GM21381 (cell line): ENCODE measurements around the gene MRM3.
"Not testable (repeated sequence)": the region's sequence is repeated elsewhere in the genome, so short reads cannot be mapped to it uniquely, and the experiment has no call there.

Experiments
- ATAC-seq: cut with Tn5 transposase; IDR thresholded peaks from one replicate; pipeline ENCODE4 v1.9.1; 2021; ENCODE audit warnings: mild to moderate bottlenecking, moderate library complexity; ENCODE audit not compliant: unreplicated experiment

The MRM3 gene

DNA sequence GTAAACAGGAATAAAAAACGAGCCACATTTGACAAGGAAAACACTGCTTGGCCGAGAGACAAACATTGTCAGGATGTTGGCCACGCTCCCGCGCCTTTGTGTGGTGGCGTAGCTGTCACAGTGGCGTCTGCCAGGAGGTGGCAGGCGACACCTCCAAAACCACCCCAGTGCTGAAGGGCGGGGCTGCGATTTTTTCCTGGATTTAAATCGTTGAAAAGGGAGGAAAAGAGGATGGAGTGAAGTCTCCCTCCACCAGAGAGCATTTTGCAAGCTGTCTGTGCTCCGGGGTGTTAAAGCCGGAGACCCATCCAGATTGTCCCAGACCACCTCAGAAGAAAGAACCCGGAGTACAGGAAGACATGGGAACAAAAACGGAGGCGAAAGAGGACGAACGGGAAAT is 12.7 kb downstream of the MRM3 start:
- ATAC-seq: no peak

DNA sequence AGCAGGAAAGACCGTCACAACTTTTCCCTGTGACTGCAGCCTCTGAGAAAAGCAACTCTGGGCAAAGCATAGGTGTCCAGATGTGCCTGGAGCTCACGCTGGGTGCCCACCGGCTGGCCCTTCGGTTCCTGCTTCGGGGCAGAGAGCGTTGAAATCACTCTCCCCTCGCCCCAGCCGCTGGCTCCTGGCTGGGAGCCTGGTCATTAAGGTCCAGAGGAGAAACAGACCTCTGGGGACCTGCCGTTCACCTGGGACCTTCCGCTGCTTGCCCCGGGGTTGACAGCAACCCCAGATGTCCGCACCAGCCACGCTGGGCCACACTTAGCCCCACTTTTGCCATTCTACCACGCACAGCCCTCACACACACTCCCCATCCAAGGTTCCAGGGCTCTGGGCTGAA is 13.1 kb downstream of the MRM3 start:
- ATAC-seq: no peak

DNA sequence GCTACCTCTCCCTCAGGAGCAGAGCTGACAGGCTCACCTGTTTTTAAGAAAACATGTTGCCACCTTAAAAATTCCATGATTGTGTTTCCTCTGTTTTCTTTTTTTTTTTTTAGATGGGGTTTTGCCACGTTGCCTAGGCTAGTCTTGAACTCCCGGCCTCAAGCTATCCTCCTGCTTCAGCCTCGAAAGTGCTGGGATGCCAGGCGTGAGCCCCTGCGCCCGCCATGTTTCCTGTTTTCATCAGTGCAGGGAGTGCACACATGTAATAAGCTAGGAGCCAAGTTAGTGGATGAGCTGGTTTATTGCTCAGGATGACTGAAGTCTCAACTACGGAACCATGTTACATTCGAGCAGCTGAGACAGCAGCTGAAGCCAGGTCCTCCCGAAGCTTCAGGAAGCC is 13.6 kb downstream of the MRM3 start:
- no peak for ATAC-seq

DNA sequence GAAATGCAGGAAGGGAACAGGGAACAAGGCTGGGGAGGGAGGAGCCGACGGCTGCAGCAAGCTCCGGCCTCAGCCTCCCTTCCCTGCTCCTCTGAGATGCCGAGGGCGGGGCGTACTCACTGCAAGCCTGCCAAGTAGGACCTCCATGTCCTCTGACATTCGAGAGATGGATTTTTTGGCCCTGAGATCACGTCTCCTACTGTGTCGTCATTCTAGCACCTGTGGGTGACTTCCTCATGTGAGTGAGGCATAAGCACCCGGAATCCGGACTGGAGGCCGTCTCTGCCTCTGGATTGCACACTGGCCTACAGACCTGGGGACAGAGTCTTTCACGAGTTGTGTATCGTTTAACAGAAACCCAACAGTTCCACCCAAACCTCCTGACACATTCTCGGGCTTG is 14.5 kb downstream of the MRM3 start:
- ATAC-seq: no peak

DNA sequence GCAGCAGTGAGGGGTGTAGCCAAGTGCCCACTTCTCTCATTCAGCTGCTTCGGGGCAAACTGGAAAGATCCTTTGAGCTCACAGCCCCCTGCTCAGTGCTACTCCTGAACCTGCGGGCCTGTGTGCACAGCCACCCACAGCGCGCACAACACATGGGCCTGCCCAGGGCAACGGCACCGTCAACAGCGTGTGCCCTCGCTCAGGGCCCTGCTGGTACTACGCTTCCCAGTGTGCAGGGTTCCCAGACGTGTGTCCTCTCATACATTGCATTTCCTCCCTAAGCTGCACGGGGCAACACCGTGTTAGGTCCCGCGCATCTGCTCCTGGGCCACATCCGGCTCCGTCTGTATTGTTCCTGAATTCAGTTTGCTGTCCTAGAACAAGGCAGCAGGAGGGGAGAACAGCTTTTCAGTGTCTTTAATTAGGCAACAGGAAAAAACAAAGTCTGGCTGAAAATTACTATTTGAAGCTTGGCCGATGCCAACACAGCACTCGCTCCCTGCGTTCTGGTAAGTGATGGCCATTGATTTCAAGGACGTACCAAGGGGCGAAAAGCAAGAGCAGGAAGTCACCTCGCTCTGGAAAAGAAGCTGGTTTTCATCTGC is 15.2 kb downstream of the MRM3 start:
- no peak for ATAC-seq

DNA sequence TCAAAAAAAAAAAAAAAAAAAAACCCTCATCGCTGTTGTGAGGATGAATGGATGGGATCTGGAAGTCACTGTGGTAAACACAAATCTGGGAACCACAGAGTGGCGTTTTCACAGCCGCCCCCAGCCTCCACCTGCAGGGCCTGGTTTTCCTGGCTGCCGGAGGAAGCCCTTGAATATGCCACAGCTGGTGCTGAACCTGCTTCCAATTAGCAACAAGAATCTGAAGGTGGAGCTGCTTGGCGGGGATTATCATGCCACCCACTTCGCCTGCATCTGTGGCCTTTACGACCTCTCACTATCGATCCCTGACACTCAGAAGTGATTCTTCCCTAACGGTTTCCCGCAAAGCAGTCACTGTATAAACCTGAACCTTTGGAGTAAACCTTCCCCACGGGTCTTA is 16.1 kb downstream of the MRM3 start:
- ATAC-seq: no peak

DNA sequence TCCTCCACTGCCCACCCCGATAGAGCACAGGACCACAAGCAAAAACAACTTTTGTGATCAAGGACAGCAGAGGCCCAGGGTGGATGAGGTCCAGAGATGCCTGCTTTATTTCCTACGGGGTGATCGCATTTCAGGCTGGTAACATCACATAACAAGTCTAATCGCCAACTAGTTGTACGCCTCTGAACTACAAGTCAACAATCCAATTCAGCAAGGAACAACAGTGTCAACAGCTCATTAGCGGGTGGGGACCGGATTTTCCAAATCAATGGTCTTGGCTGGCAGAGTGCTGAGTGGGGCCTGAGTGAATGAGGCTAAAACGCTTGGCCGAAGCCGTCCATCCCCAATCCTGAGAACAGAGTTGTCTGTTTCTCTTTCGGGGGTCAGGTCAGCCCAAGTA is 17.1 kb downstream of the MRM3 start:
- no peak for ATAC-seq

DNA sequence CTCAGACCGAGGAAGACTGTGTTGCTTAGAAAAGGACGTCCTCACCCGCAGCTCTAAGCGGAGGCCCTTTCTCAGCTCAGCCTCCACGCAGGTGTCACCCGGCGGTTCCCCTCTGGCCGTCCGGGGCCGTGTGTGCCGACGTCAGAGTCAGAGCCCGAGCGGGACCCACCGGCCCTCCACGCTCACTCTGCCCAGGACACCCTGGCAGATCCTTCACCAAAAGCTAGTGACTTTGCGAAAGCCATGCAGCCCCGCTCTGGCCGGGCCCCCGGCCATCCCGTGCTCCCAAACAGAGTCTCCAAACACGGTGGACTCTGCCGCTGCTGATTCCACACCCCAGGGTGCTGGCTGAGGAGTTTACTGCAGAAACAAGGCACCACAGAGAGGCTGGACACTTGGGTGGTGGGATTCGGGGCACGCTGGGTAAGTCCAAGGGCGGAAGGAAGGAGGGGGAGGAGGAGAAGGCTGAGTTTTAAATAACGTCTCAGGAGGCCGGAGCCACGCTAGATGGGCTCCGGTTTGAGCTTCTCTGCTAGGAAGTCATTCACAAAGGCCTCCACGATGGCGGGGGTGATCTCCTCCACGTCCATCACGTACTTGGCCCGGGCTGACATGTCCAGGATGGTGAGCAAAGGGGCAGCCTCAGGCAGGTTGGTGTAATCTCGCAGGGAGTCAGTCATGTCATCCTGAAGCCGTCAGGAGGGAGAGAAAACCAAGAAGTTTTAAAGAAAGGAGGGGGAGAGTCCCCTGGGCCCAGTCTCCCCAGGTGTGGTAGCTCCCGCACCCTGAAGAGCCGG is 18.5 kb downstream of the MRM3 start:
- no peak for ATAC-seq

DNA sequence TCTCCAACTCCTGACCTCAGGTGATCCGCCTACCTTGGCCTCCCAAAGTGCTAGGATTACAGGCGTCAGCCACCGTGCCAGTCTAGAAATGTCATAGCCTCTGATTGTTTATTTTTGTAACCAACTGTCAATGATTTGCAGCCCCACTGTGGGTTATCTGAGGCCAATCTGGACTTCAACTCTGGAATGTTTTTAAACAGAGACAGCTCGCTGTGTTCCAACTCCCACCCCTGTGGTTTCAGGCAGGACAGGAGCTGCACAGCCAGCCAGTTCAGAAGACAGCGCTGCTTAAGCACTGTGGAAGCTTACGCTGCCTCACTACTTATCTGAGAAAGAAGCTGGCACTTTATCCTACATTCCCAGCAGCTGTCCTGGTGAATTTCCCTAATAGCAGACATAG is 19.5 kb downstream of the MRM3 start:
- ATAC-seq: no peak

DNA sequence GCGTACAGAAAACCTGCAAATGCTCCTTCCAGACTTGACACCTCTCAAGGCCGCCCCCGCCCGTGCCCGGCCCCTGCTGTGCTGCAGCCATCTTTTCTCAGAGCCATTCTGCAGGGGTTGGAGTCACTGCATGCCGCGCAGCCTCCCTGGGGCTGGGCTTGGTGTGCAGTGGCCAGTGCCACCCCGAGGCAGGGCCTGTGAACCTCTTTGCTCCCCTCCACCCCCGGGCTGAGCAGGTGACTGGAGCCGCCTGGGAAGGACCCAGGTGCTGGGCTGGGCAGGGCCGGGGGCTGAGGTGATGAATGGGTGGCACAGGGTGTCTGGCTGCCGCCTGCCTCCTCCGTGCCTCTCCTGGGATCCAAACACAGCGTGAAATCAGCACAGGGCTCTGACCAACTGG is 20.3 kb downstream of the MRM3 start:
- ATAC-seq: no peak

DNA sequence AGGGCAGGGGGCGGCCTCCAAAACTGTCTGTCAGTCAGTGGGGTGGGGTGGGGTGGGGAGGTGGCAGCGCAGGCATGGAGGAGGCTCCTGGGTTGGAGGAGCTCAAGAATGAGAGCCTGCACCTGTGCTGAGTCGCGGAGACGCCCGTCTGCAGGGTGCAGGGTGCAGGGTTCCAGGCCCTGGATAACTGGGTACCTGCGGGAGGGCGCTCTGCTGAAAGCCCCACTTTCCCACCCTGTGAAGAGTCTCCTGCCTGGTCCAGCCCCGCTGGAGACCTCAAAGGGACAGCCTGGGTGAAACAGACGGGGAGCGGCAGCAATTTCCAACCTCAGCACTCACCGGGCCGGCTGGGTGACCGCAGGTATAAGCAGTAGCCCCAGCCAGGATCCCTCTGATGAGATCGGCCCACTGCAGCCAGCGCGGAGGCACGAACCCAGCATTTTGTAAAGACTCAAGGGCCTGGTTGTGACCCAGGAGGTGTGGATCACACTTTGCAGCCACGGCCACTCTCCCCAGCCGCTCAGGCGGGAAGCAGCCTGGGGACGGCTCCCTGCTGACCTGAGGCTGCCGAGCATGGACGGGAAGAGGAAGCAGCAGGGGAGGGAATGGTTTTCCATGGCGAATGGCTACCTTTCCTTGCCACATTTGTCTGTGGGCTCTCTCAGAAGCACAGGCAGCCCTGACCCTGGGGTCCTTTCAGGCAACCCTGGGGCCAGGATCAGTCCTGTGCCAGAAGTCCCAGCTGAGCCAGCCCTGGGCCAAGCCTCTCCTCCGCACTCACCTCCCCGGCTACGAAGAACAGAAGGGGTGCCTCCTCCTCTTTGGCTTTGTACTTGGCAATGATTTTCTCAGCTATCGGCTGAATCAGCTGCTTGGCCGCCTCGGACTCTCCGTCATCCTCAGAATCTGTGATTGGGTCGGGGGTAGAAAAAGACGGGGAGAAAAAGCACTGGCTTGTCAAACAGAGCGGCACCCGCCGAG is 21.0 kb downstream of the MRM3 start:
- no peak for ATAC-seq

DNA sequence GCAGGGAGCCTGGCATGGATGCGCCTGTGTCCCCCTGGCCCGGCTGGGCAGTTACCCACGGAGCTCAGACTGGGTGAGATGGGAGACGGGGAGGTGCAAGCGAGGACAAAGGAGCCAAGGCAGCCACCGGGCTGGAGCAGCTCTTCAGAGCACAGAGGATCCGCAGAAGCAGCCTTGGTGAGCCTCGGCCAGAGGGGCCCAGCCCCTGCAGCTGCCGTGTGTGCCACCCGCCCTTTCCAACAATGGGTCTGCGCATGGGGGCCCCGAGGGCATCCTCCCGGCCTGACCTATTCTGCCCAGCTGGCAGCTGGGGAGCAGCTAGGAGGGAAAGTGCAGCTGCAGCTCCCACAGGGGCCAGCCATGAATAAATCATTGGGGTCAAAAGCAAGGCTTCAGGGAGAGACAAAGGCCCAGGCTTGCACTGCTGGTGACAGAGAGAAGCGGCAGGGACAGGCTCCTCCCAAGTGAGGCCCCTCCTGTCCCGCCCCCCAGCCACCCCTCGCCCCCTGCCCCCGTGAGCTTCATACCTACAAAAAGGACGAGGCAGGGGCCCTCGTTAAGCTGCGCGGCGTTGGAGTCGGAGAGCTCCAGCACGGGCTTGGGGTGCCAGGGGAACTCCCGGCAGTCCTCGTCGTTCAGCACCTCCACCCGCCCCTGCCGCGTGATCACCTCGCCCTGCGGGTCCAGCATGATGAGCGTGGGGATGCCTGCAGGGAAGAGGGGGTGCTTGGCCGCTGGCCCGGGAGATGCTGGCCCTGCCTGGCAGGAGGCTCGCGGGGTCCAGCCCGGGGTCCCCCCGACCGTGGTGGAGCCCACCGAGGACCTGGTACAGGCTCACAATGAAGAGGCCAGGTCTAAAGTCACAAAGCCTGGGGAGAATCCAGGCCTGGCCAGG is 22.6 kb downstream of the MRM3 start:
- ATAC-seq: no peak

DNA sequence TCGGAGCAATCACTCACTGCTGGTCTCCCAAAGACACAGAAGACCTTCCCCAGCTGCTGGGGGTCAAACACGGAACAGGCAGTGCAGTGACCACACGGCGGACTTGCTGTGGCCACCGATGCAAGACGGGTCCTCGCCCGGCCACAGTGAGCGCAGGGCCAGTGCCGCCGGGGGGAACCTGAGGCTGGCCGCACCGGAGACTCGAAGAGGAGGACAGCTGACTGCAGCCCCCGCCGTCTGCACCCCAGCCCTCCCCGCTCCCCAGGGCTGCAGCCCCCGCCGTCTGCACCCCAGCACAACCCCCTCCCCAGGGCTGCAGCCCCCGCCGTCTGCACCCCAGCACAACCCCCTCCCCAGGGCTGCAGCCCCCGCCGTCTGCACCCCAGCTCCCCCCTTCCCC is 23.7 kb downstream of the MRM3 start:
- not testable (repeated sequence) for ATAC-seq

DNA sequence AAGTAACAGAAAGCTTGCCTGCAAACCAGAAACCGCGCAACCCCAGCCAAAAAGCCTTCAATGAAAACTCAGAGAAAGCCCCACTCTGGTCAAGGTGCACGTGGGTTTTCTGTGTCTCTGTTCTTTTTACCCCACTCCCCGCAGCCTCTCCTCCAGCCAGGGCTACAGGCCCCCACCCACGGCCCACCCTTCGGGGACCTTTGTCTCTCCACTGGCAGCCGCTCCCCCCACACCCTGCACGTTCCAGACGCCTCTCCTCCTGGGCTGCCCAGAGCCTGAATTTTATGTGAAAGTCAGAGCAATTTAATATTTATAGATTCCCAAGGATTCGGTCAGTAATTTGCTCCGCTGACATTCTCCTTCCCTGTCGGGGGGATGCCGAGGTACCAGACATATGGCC is 24.2 kb downstream of the MRM3 start:
- no peak for ATAC-seq

DNA sequence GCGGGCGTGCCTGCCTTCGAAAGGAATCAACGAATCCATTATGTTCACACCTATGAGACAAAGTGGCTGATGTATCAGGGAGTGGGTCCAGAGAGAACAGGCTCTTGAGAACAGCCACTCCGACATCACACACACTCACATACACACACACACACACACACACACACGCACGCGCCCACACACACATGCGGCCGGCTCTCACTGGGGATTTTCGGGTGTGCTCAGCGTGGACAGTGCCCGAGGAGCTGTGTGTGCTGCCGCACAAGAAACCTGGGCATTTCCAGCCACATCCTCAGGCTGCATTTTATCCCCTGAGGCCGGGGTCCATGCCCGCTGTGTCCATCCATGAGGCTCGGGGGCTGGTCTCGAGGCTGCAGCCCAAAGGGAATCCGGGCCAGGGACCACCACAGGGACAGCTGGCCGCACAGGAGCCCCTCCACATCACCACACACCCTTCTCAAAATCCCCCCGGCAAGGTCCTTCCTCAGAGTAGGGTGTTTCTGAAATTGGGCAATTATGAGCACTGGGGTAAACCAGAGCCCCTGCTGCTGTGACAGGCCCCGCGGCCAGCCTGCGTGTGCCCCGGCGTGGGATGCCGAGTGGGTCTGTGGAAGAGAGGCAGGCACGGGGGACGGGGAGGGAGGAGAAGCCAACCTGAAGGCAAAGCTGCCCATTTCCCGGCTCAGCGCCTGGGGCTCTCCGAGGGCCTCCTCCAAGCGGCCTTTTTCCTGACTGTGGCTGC is 24.8 kb downstream of the MRM3 start:
- ATAC-seq: no peak

DNA sequence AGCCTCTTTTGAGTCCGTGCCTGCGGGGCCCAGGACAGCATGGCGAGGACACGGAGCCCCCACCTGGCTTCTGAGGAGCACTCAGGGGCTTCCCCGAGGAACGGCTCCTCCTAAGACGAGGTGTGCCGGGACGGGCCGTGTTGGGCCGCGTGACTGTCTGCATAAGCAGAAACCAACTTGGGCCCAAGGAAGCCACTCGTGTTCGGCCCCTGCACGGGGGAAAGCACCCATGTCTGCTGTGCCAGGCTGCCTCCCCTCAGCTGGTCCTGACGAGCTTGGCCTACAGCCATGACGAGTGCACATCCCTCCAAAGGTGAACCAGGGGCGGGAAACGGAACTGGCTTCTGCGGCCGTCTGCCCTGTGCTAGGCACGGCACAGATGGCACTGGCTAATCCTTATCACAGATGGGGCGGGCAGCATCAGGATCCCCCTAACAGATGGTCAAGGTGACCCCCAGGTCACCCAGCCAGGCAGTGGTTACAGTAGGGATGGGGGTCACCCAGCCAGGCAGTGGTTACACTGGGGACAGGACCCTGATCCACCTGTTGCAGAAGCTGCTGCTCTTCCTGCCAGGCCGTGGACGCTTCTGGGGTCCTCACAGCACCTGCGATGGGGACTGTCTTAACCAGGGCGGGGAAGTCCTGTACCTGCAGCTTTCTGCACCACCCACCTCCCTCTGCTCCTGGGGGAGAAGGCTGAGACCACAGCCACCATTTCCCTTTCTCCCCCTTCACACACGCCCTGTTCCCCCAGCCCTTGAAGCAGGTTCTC is 25.6 kb downstream of the MRM3 start:
- ATAC-seq: no peak

DNA sequence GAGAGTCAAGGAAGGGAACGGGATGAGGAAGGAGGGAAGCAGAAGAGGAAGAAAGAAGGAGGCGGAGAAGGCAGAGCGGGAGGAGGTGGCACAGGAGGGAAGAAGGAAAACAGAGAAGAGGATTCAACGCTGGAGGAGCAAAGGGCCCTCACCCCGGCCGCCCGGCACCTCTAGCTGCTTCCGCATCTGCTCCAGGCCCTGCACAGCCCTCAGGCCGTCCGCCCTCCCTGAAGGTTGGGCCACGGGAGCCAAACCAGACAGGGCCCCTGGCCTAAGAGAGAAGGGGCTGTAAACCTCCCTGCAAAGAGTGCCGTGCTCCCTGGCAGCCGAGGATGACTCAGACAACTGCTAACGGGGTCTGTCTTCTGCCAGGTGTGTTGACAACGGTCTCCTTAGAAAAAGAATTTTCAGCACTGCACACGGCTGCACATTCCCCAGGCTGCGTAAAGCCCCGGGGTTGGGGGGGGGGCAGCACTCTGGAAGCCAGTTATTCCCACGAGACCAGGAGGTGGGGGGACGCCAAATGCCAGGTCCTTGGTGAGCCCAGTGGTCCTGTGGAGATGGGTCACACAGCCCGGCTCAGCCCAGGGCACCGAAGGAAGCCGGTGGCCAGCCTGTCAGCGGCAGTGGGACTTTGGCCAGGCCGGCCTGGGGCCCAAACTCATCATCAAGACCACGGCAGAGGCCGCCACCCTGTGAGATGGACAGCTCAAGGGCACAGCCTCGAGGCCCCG is 29.1 kb downstream of the MRM3 start:
- ATAC-seq: no peak

DNA sequence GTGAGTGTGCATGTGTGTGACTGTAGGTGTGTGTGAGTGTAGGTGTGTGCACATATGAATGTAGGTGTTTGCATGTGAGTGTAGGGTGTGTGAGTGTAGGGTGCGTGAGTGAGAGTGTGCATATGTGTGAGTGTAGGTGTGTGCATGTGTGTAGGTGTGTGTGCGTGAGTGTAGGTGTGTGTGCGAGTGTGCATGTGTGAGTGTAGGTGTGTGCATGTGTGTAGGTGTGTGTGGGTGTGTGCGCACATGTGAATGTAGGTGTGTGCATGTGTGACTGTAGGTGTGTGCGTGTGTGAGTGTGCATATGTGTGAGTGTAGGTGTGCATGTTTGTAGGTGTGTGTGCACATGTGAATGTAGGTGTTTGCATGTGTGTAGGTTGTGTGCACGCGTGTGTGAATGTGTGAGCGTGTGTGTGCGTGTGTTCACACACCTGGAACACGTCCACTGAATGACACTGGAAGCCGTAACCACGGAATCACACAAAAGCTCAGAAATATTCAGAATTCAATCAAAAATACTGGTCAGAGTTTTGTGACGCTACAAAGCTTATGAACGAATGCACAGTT is 30.6 kb downstream of the MRM3 start:
- no peak for ATAC-seq
